Fibroblast of skin of left biceps (primary cell): ENCODE results near the gene WDR27.
"Not testable (repeated sequence)": the region's sequence is repeated elsewhere in the genome, so short reads cannot be mapped to it uniquely, and the experiment has no call there.

ENCODE experiments used
- DNase-seq, 2 experiments: peaks; one replicate each; pipeline ENCODE4 v3.0.0-alpha.2; 2013; ENCODE audit warnings: low read depth in 2 of 2

Gene WDR27

GRCh38 chr6:169445661-169446581 lies 255.9 kb downstream of the WDR27 start:
- no peak for DNase-seq

- no peak for DNase-seq
These were observed 256.6 kb downstream of the WDR27 start for GRCh38 chr6:169445227-169445626.

- no peak for DNase-seq
These were observed 260.5 kb downstream of the WDR27 start for GRCh38 chr6:169441292-169441691.

GRCh38 chr6:169439710-169440109 lies 262.1 kb downstream of the WDR27 start:
- no peak for DNase-seq

- DNase-seq, result not testable (repeated sequence)
These were observed 267.3 kb downstream of the WDR27 start for GRCh38 chr6:169434554-169434953.

GRCh38 chr6:169429001-169429400 lies 272.8 kb downstream of the WDR27 start:
- no peak for DNase-seq

GRCh38 chr6:169428532-169428931 lies 273.3 kb downstream of the WDR27 start:
- DNase-seq, result no peak

GRCh38 chr6:169427856-169428255 lies 274.0 kb downstream of the WDR27 start:
- DNase-seq, result peak; percentile 59 to 62

GRCh38 chr6:169426611-169427010 lies 275.2 kb downstream of the WDR27 start:
- DNase-seq, result no peak

GRCh38 chr6:169425628-169426370 lies 276.0 kb downstream of the WDR27 start:
- no peak for DNase-seq

GRCh38 chr6:169424821-169425240 lies 277.0 kb downstream of the WDR27 start:
- DNase-seq, result no peak

- DNase-seq, result no peak
These were observed 277.6 kb downstream of the WDR27 start for GRCh38 chr6:169424149-169424804.

- DNase-seq, result no peak
These were observed 280.1 kb downstream of the WDR27 start for GRCh38 chr6:169421586-169422264.

GRCh38 chr6:169420912-169421543 lies 280.8 kb downstream of the WDR27 start:
- DNase-seq, result no peak

GRCh38 chr6:169417101-169417500 lies 284.7 kb downstream of the WDR27 start:
- no peak for DNase-seq

- DNase-seq, result no peak
These were observed 285.6 kb downstream of the WDR27 start for GRCh38 chr6:169416249-169416648.

GRCh38 chr6:169415179-169415578 lies 286.6 kb downstream of the WDR27 start:
- DNase-seq, result no peak

GRCh38 chr6:169411722-169412121 lies 290.1 kb downstream of the WDR27 start:
- no peak for DNase-seq

GRCh38 chr6:169411296-169411695 lies 290.5 kb downstream of the WDR27 start:
- DNase-seq, result no peak

GRCh38 chr6:169409742-169410312 lies 292.0 kb downstream of the WDR27 start:
- DNase-seq, result no peak

- no peak for DNase-seq
These were observed 294.5 kb downstream of the WDR27 start for GRCh38 chr6:169407325-169407724.
